Measurements from ENCODE around the gene PTPN18. TPM values are rescaled to one million over a fixed set of nuclear protein-coding genes. Genes with fewer than 3 reads are reported as not detected.

Gene PTPN18
- total and polyA plus RNA-seq, 2 donors (not counting 1 experiment from before 2014, with no cell fraction given), result 9.6 to 18.1 TPM

- Histone ChIP-seq H2AFZ (ENCODE audit: low read length) (no peak overlapping the region), H3K27me3 (ENCODE audit: control insufficient read depth, insufficient read depth, low read length) (no peaks in the 10 kb centered on the region), H3K9ac (ENCODE audit: insufficient read depth, low read length) (no peak overlapping the region), H3K79me2 (ENCODE audit: control insufficient read depth, insufficient read depth, low read length) (peaks cover 2% of the 10 kb centered on the region), H3K9me3 (ENCODE audit: control insufficient read depth, insufficient read depth, low read depth, low read length) (no peaks in the 10 kb centered on the region), H3K4me1 (ENCODE audit: control insufficient read depth, extremely low read depth, insufficient read depth, low read length) (no peaks in the 10 kb centered on the region), H3K36me3 (ENCODE audit: control insufficient read depth, insufficient read depth, low read length) (peaks cover 2% of the 10 kb centered on the region), H3K4me2 (ENCODE audit: extremely low read depth, insufficient read depth, low read length) (no peak overlapping the region), H3K27ac (ENCODE audit: insufficient read depth, low read length) (no peak overlapping the region), H4K20me1 (ENCODE audit: control insufficient read depth, extremely low read depth, insufficient read depth, low read length) (no peaks in the 10 kb centered on the region), H3K4me3 (replicated peaks in 1 of 4; ENCODE audit: control extremely low read depth in 1 of 4, insufficient read depth in 1 of 4, low read depth in 3 of 4, low read length in 4 of 4) (no peak overlapping the region)
- TF ChIP-seq EZH2 (IDR thresholded peaks at IDR 0.05; ENCODE audit: low read length, missing control alignments) (no peak), CTCF (conservative IDR thresholded peaks at IDR 0.05 in 1 of 2, IDR thresholded peaks at IDR 0.05 in 1 of 2; ENCODE audit: low read depth in 1 of 2, low read length in 2 of 2) (no peak)
- no peak for DNase-seq (ENCODE audit: low read depth in 2 of 2)
These were observed 25.8 kb downstream of the PTPN18 start for GRCh38 chr2:130381619-130382018.

DNA sequence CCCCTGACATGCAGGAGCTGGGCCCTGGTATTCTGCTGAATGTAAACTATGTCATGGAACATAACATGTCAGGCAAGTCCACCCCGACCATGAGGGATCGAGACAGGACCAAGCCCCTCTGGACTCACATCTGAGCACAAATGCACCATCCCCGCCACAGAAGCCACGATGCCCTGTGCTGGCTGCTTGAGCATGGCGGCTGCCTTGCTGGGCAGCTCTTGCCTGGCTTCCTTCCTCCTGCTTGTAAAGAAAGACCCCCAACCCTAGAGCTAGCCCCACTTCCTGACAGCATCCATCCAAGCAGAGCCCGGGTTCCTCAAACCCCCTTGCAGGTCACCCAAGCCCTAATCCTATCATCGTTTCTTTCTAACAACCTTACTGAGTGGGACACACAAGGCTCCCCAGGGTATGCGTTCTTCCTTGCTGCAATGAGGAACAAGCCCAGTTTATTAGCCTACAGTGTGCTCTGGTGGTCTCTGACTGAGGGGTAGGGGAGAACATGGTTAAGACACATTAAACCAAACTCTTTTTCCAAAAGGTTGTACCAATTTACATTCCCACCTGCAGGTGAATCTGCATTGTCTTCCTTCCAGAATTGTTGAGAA, 26.6 kb downstream of the PTPN18 start:
- Histone ChIP-seq H3K4me3 (replicated peaks in 1 of 4; ENCODE audit: control extremely low read depth in 1 of 4, insufficient read depth in 1 of 4, low read depth in 3 of 4, low read length in 4 of 4) (no peak overlapping the region), H3K9ac (ENCODE audit: insufficient read depth, low read length) (no peak overlapping the region), H2AFZ (ENCODE audit: low read length) (no peak overlapping the region), H3K4me2 (ENCODE audit: extremely low read depth, insufficient read depth, low read length) (no peak overlapping the region), H3K79me2 (ENCODE audit: control insufficient read depth, insufficient read depth, low read length) (peaks cover 2% of the 10 kb centered on the region), H3K9me3 (ENCODE audit: control insufficient read depth, insufficient read depth, low read depth, low read length) (no peaks in the 10 kb centered on the region), H3K4me1 (ENCODE audit: control insufficient read depth, extremely low read depth, insufficient read depth, low read length) (no peaks in the 10 kb centered on the region), H4K20me1 (ENCODE audit: control insufficient read depth, extremely low read depth, insufficient read depth, low read length) (no peaks in the 10 kb centered on the region), H3K27me3 (ENCODE audit: control insufficient read depth, insufficient read depth, low read length) (no peaks in the 10 kb centered on the region), H3K36me3 (ENCODE audit: control insufficient read depth, insufficient read depth, low read length) (peaks cover 2% of the 10 kb centered on the region), H3K27ac (ENCODE audit: insufficient read depth, low read length) (no peak overlapping the region)
- TF ChIP-seq CTCF (conservative IDR thresholded peaks at IDR 0.05 in 1 of 2, IDR thresholded peaks at IDR 0.05 in 1 of 2; ENCODE audit: low read depth in 1 of 2, low read length in 2 of 2) (no peak), EZH2 (IDR thresholded peaks at IDR 0.05; ENCODE audit: low read length, missing control alignments) (no peak)
- DNase-seq (ENCODE audit: low read depth in 2 of 2), result no peak

DNA sequence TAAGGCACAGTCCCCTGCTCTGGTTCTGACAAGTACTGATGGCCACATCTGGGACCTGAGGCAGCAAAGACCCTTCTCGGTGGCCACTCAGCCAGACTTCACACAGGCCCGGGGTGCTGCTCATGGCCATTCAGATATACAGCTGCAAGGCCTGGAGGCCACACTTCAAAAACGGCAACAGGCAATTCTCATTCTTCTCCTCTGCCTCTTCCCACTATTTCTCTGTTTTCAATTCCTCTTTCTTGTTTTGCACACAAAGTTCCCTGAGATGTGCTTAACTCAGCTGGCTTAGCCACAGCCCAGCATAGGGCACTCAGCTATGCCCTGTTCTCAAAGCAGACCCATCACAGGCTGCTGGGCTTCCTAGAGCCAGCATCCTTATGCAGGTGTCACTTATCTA, 29.9 kb downstream of the PTPN18 start:
- Histone ChIP-seq H3K4me3 (replicated peaks in 1 of 4; ENCODE audit: control extremely low read depth in 1 of 4, insufficient read depth in 1 of 4, low read depth in 3 of 4, low read length in 4 of 4) (no peak overlapping the region), H3K36me3 (ENCODE audit: control insufficient read depth, insufficient read depth, low read length) (no peaks in the 10 kb centered on the region), H4K20me1 (ENCODE audit: control insufficient read depth, extremely low read depth, insufficient read depth, low read length) (no peaks in the 10 kb centered on the region), H3K27ac (ENCODE audit: insufficient read depth, low read length) (no peak overlapping the region), H3K27me3 (ENCODE audit: control insufficient read depth, insufficient read depth, low read length) (no peaks in the 10 kb centered on the region), H3K4me1 (ENCODE audit: control insufficient read depth, extremely low read depth, insufficient read depth, low read length) (peaks cover 2% of the 10 kb centered on the region), H3K9me3 (ENCODE audit: control insufficient read depth, insufficient read depth, low read depth, low read length) (no peaks in the 10 kb centered on the region), H2AFZ (ENCODE audit: low read length) (no peak overlapping the region), H3K4me2 (ENCODE audit: extremely low read depth, insufficient read depth, low read length) (no peak overlapping the region), H3K79me2 (ENCODE audit: control insufficient read depth, insufficient read depth, low read length) (no peaks in the 10 kb centered on the region), H3K9ac (ENCODE audit: insufficient read depth, low read length) (no peak overlapping the region)
- no peak for DNase-seq (ENCODE audit: low read depth in 2 of 2)
- TF ChIP-seq EZH2 (IDR thresholded peaks at IDR 0.05; ENCODE audit: low read length, missing control alignments), result no peak
- TF ChIP-seq CTCF (conservative IDR thresholded peaks at IDR 0.05 in 1 of 2, IDR thresholded peaks at IDR 0.05 in 1 of 2; ENCODE audit: low read depth in 1 of 2, low read length in 2 of 2), result no peak
